WTC11 (cell line): ENCODE results near the gene MTA2. TPM values are rescaled to one million over a fixed set of nuclear protein-coding genes. Genes with fewer than 3 reads are reported as not detected.

Source experiments
- ATAC-seq: fragments of 200-7000 bp; cut with Tn5 transposase; 2 replicates; pipeline ENCODE4 v1.10.0; 2021; ENCODE audit warnings: mild to moderate bottlenecking, moderate library complexity
- CTCF ChIA-PET: fragments of 300-600 bp; sonication (Branson Sonifier 250); formaldehyde crosslinking; loops from one replicate; lab custom pipeline; 2021; ENCODE audit warnings: antibody characterized with exemption; lab: Charles Lee
- POLR2A ChIA-PET: fragments of 350-600 bp; sonication (Branson Sonifier 250); formaldehyde crosslinking; loops from one replicate; lab custom pipeline; 2021; ENCODE audit warnings: antibody characterized with exemption; lab: Charles Lee
- DNase-seq: peaks from one replicate; pipeline ENCODE4 v3.0.0; 2021; ENCODE audit warnings: low spot score
- H3K27ac Mint-ChIP-seq: 2 replicates; pipeline ENCODE4 v1.8.0; 2021; ENCODE audit warnings: mixed read lengths
- H3K27me3 Mint-ChIP-seq: 2 replicates; pipeline ENCODE4 v1.8.0; 2021; ENCODE audit warnings: low read depth, mild to moderate bottlenecking, moderate library complexity, mixed read lengths
- H3K36me3 Mint-ChIP-seq: 2 replicates; pipeline ENCODE4 v1.8.0; 2021; ENCODE audit warnings: mixed read lengths
- H3K4me1 Mint-ChIP-seq: 2 replicates; pipeline ENCODE4 v1.8.0; 2022; ENCODE audit warnings: mixed read lengths
- H3K4me3 Mint-ChIP-seq: 2 replicates; pipeline ENCODE4 v1.8.0; 2021; ENCODE audit warnings: mild to moderate bottlenecking, moderate library complexity, mixed read lengths
- H3K9me3 Mint-ChIP-seq: 2 replicates; pipeline ENCODE4 v1.8.0; 2021; ENCODE audit warnings: mixed read lengths
- ATF1 ChIP-seq: sonication (generic); formaldehyde crosslinking; IDR thresholded peaks from 2 replicates; pipeline ENCODE4 v1.8.1; 2023; ENCODE audit warnings: mild to moderate bottlenecking, moderate library complexity, missing genetic modification reagents
- ATF6 ChIP-seq: sonication (generic); formaldehyde crosslinking; IDR thresholded peaks from 2 replicates; pipeline ENCODE4 v1.8.1; 2023; ENCODE audit warnings: mild to moderate bottlenecking, missing genetic modification reagents
- CTCF ChIP-seq: fragments of 200-600 bp; IDR thresholded peaks from 2 replicates; pipeline ENCODE4 v1.8.0; 2022; ENCODE audit warnings: antibody characterized with exemption
- E2F4 ChIP-seq: sonication (generic); formaldehyde crosslinking; IDR thresholded peaks from 2 replicates; pipeline ENCODE4 v1.8.1; 2022; ENCODE audit warnings: low read depth, mild to moderate bottlenecking, moderate library complexity, missing genetic modification reagents, borderline replicate concordance
- JAZF1 ChIP-seq: fragments of 250-450 bp; sonication (Bioruptor Pico); IDR thresholded peaks from 2 replicates; pipeline ENCODE4 v1.9.0; 2021; ENCODE audit warnings: moderate library complexity, mild to moderate bottlenecking, inconsistent platforms
- MAX ChIP-seq: sonication (generic); formaldehyde crosslinking; IDR thresholded peaks from 2 replicates; pipeline ENCODE4 v1.8.0; 2022; ENCODE audit warnings: mild to moderate bottlenecking, missing genetic modification reagents
- NFE2L1 ChIP-seq: sonication (generic); formaldehyde crosslinking; IDR thresholded peaks from 2 replicates; pipeline ENCODE4 v1.8.1; 2023; ENCODE audit warnings: missing genetic modification reagents
- NR1H2 ChIP-seq: sonication (generic); formaldehyde crosslinking; IDR thresholded peaks from 2 replicates; pipeline ENCODE4 v1.9.0; 2021; ENCODE audit warnings: mild to moderate bottlenecking, moderate library complexity, missing genetic modification reagents
- RELA ChIP-seq: sonication (generic); formaldehyde crosslinking; IDR thresholded peaks from 2 replicates; pipeline ENCODE4 v1.8.1; 2022; ENCODE audit warnings: missing genetic modification reagents, mild to moderate bottlenecking, borderline replicate concordance
- SMAD3 ChIP-seq: sonication (generic); formaldehyde crosslinking; IDR thresholded peaks from 2 replicates; pipeline ENCODE4 v1.8.0; 2022; ENCODE audit warnings: missing genetic modification reagents, mild to moderate bottlenecking, borderline replicate concordance
- SMAD4 ChIP-seq: sonication (generic); formaldehyde crosslinking; IDR thresholded peaks from 2 replicates; pipeline ENCODE4 v1.8.0; 2022; ENCODE audit warnings: mild to moderate bottlenecking, missing genetic modification reagents
- SP1 ChIP-seq: sonication (generic); formaldehyde crosslinking; conservative IDR thresholded peaks from 2 replicates; pipeline ENCODE4 v1.8.1; 2022; ENCODE audit warnings: missing genetic modification reagents
- ZBTB21 ChIP-seq: sonication (generic); formaldehyde crosslinking; IDR thresholded peaks from 2 replicates; pipeline ENCODE4 v1.8.1; 2023; ENCODE audit warnings: mild to moderate bottlenecking, missing genetic modification reagents, borderline replicate concordance
- ZNF138 ChIP-seq: sonication (generic); formaldehyde crosslinking; conservative IDR thresholded peaks from 2 replicates; pipeline ENCODE4 v1.8.1; 2022; ENCODE audit warnings: mild to moderate bottlenecking, moderate library complexity, missing genetic modification reagents
- ZNF232 ChIP-seq: sonication (generic); formaldehyde crosslinking; IDR thresholded peaks from 2 replicates; pipeline ENCODE4 v1.8.0; 2022; ENCODE audit warnings: mild to moderate bottlenecking, missing genetic modification reagents
- ZNF317 ChIP-seq: sonication (generic); formaldehyde crosslinking; IDR thresholded peaks from 2 replicates; pipeline ENCODE4 v1.8.1; 2023; ENCODE audit warnings: low read depth, mild to moderate bottlenecking, moderate library complexity, missing genetic modification reagents, borderline replicate concordance
- ZNF396 ChIP-seq: fragments of 250-450 bp; sonication (Bioruptor Pico); IDR thresholded peaks from 2 replicates; pipeline ENCODE4 v1.8.0; 2021; ENCODE audit warnings: mild to moderate bottlenecking, moderate library complexity, borderline replicate concordance
- ZNF423 ChIP-seq: fragments of 250-450 bp; sonication (Bioruptor Pico); IDR thresholded peaks from 2 replicates; pipeline ENCODE4 v2.1.2; 2022; ENCODE audit warnings: mild to moderate bottlenecking, moderate library complexity
- ZNF425 ChIP-seq: fragments of 250-450 bp; sonication (Bioruptor Pico); conservative IDR thresholded peaks from 2 replicates; pipeline ENCODE4 v1.9.0; 2021; ENCODE audit warnings: mild to moderate bottlenecking
- total RNA-seq: library from RNA; stranded (reverse); gene quantifications from 3 replicates; pipeline ENCODE4 v1.2.3, GENCODE V29; 2021
- TF ChIP-seq, protein P1 (sequence below): fragments of 250-450 bp; sonication (Bioruptor Pico); IDR thresholded peaks from 2 replicates; pipeline ENCODE4 v1.9.0; 2021; ENCODE audit warnings: moderate library complexity, mild to moderate bottlenecking, inconsistent platforms, borderline replicate concordance
- TF ChIP-seq, protein P2 (sequence below): sonication (generic); formaldehyde crosslinking; conservative IDR thresholded peaks from 2 replicates; pipeline ENCODE4 v1.8.1; 2023; ENCODE audit warnings: mild to moderate bottlenecking, low read depth, missing genetic modification reagents, moderate library complexity

The MTA2 gene
- total RNA-seq, 1 experiment from 2014 or later = 115 TPM

- no peaks in the 10 kb centered on the region for H3K9me3 Mint-ChIP-seq
- peaks cover 52% of the 10 kb centered on the region for H3K36me3 Mint-ChIP-seq
- ATAC-seq = peak; percentile 10
- no peaks in the 10 kb centered on the region; the same call in 1 of the 2 replicates for H3K27me3 Mint-ChIP-seq
- DNase-seq = no peak
- peaks cover 19% of the 10 kb centered on the region for H3K4me1 Mint-ChIP-seq
- ChIA-PET CTCF (interaction anchor here (0.6 to 4.5 kb wide), 31 partner anchors 10 to 252 kb away, joined by 3 to 74 read pairs (median 7); partner anchors contain the start of genes B3GAT3, BSCL2, C11orf98 and CSKMT), POLR2A (interaction anchor here (0.6 to 3.1 kb wide), 37 partner anchors 8 to 254 kb away, joined by 3 to 53 read pairs (median 8); partner anchors contain the start of genes ASRGL1, B3GAT3, BSCL2 and C11orf98)
- H3K27ac Mint-ChIP-seq = peak overlapping the region; percentile 91
- TF ChIP-seq NR1H2 (CRISPR knock-in tag) = no peak
- no peak for TF ChIP-seq ZNF232 (CRISPR knock-in tag)
- TF ChIP-seq, protein P1, sequence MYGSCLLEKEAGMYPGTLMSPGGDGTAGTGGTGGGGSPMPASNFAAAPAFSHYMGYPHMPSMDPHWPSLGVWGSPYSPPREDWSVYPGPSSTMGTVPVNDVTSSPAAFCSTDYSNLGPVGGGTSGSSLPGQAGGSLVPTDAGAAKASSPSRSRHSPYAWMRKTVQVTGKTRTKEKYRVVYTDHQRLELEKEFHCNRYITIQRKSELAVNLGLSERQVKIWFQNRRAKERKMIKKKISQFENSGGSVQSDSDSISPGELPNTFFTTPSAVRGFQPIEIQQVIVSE (CRISPR knock-in tag) = no peak
- TF ChIP-seq ZNF138 (CRISPR knock-in tag) = no peak
- TF ChIP-seq JAZF1 = no peak
- no peak for TF ChIP-seq SMAD4 (CRISPR knock-in tag)
- no peak for TF ChIP-seq CTCF
- no peak for TF ChIP-seq ZNF317 (CRISPR knock-in tag)
- peak overlapping the region; percentile 99 for H3K4me3 Mint-ChIP-seq
Measured at GRCh38 chr11:62592146-62592815, 9.4 kb downstream of the MTA2 start.

- peak; percentile 96 for DNase-seq
- H3K4me1 Mint-ChIP-seq = peaks cover 19% of the 10 kb centered on the region
- peak within 1 kb of the TSS; percentile 91 for H3K27ac Mint-ChIP-seq
- peak; percentile 89 for ATAC-seq
- H3K36me3 Mint-ChIP-seq = peaks cover 46% of the 10 kb centered on the region
- no peaks in the 10 kb centered on the region for H3K9me3 Mint-ChIP-seq
- POLR2A ChIA-PET = interaction anchor here (0.5 to 3.1 kb wide), 42 partner anchors 9 to 254 kb away, joined by 3 to 53 read pairs (median 7); partner anchors contain the start of genes ASRGL1, B3GAT3, BSCL2 and C11orf98
- peak within 1 kb of the TSS; percentile 99 for H3K4me3 Mint-ChIP-seq
- H3K27me3 Mint-ChIP-seq = no peaks in the 10 kb centered on the region; the same call in 1 of the 2 replicates
- CTCF ChIA-PET = interaction anchor here (0.6 to 4.5 kb wide), 39 partner anchors 9 to 251 kb away, joined by 3 to 74 read pairs (median 5); partner anchors contain the start of genes B3GAT3, BSCL2, C11orf98 and CSKMT
- TF ChIP-seq, protein P2, sequence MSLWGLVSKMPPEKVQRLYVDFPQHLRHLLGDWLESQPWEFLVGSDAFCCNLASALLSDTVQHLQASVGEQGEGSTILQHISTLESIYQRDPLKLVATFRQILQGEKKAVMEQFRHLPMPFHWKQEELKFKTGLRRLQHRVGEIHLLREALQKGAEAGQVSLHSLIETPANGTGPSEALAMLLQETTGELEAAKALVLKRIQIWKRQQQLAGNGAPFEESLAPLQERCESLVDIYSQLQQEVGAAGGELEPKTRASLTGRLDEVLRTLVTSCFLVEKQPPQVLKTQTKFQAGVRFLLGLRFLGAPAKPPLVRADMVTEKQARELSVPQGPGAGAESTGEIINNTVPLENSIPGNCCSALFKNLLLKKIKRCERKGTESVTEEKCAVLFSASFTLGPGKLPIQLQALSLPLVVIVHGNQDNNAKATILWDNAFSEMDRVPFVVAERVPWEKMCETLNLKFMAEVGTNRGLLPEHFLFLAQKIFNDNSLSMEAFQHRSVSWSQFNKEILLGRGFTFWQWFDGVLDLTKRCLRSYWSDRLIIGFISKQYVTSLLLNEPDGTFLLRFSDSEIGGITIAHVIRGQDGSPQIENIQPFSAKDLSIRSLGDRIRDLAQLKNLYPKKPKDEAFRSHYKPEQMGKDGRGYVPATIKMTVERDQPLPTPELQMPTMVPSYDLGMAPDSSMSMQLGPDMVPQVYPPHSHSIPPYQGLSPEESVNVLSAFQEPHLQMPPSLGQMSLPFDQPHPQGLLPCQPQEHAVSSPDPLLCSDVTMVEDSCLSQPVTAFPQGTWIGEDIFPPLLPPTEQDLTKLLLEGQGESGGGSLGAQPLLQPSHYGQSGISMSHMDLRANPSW (CRISPR knock-in tag) = no peak
- TF ChIP-seq E2F4 (CRISPR knock-in tag) (no peak), SMAD3 (peak; percentile 74; the same call in 1 of the 2 replicates), RELA (no peak), ZNF396 (CRISPR knock-in tag) (no peak), SP1 (peak; percentile 98), ZNF423 (CRISPR knock-in tag) (no peak), NFE2L1 (CRISPR knock-in tag) (0 out of 2 replicates have a peak, but pooled peaks have one; percentile 49), ZBTB21 (CRISPR knock-in tag) (no peak), ATF6 (CRISPR knock-in tag) (no peak), ZNF425 (CRISPR knock-in tag) (no peak), MAX (CRISPR knock-in tag) (peak; percentile 79), ATF1 (CRISPR knock-in tag) (no peak)
Measured at GRCh38 chr11:62591448-62592145, 10.1 kb downstream of the MTA2 start, which contains the start of gene TUT1. Gene TUT1 (minus strand): TSS chr11:62591523. CDS start chr11:62591485, 38 bp downstream.
